H1 (cell line): ENCODE results near the gene FAM222B. TPM values are rescaled to one million over a fixed set of nuclear protein-coding genes. Genes with fewer than 3 reads are reported as not detected.
A peak's percentile ranks its signal among the peaks of the same experiment; 100 is the strongest.

Experiments used
- CTCF ChIA-PET: fragments of 300-600 bp; sonication (Branson Sonifier 250); formaldehyde crosslinking; loops from one replicate; lab custom pipeline; 2021; ENCODE audit not compliant: partially characterized antibody; lab: Charles Lee
- POLR2A ChIA-PET: fragments of 300-600 bp; sonication (Branson Sonifier 250); formaldehyde crosslinking; loops from one replicate; lab custom pipeline; 2021; ENCODE audit warnings: inconsistent platforms; ENCODE audit not compliant: partially characterized antibody; lab: Charles Lee
- DNase-seq, 2 experiments: peaks; one replicate each; pipeline versions ENCODE4 v3.0.0 to v3.0.0-alpha.2; 2010 to 2022; ENCODE audit warnings: low spot score in 2 of 2, low read depth in 1 of 2, mixed read lengths in 1 of 2
- FAIRE-seq: peaks from 2 replicates; lab custom pipeline; 2011; peaks lifted over from hg19 to GRCh38; lab: Jason Lieb, UNC
- H2AFZ ChIP-seq: 2 replicates; pipeline ENCODE4 v1.8.1; 2012; ENCODE audit warnings: low read length, inconsistent platforms
- H2AK5ac ChIP-seq: 2 replicates; pipeline ENCODE4 v1.6.1; 2013; ENCODE audit warnings: low read depth, low read length
- H2BK120ac ChIP-seq: replicated peaks from 2 replicates; pipeline ENCODE3; 2013; ENCODE audit warnings: low read depth, low read length, inconsistent platforms
- H2BK12ac ChIP-seq: 2 replicates; pipeline ENCODE4 v1.6.1; 2013; ENCODE audit warnings: low read depth, low read length
- H2BK15ac ChIP-seq: 2 replicates; pipeline ENCODE4 v1.6.1; 2013; ENCODE audit warnings: low read length
- H2BK20ac ChIP-seq: 2 replicates; pipeline ENCODE4 v1.6.1; 2013; ENCODE audit warnings: low read length
- H2BK5ac ChIP-seq: 2 replicates; pipeline ENCODE4 v1.6.1; 2013; ENCODE audit warnings: low read depth, low read length
- H3K14ac ChIP-seq: 2 replicates; pipeline ENCODE4 v1.6.1; 2013; ENCODE audit warnings: inconsistent platforms; ENCODE audit not compliant: insufficient read length
- H3K18ac ChIP-seq: 2 replicates; pipeline ENCODE4 v1.6.1; 2013; ENCODE audit warnings: low read length; ENCODE audit errors: extremely low read depth
- H3K23ac ChIP-seq: 2 replicates; pipeline ENCODE4 v1.6.1; 2013; ENCODE audit warnings: inconsistent platforms; ENCODE audit not compliant: insufficient read length
- H3K23me2 ChIP-seq: 2 replicates; pipeline ENCODE4 v1.6.1; 2013; ENCODE audit warnings: low read depth, low read length
- H3K27ac ChIP-seq: 2 replicates; pipeline ENCODE4 v1.6.1; 2011; ENCODE audit warnings: low read depth, low read length, inconsistent platforms
- H3K27me3 ChIP-seq, 4 experiments: replicated peaks in 1 of 4; 1 replicate in 1 of 4; 2 replicates in 3 of 4; pipeline versions ENCODE4 v1.6.1 to v1.8.1; 2011 to 2013; ENCODE audit warnings: low read length in 3 of 4, mild to moderate bottlenecking in 3 of 4, inconsistent platforms in 2 of 4, mixed read lengths in 2 of 4, moderate library complexity in 1 of 4; ENCODE audit not compliant: control insufficient read depth in 3 of 4, insufficient read depth in 3 of 4; ENCODE audit errors: extremely low read depth in 1 of 4
- H3K36me3 ChIP-seq, 4 experiments: 2 replicates each; pipeline versions ENCODE4 v1.6.1 to v1.8.1; 2011 to 2013; ENCODE audit warnings: mild to moderate bottlenecking in 4 of 4, low read length in 3 of 4, moderate library complexity in 2 of 4, control low read depth in 1 of 4, inconsistent platforms in 1 of 4; ENCODE audit not compliant: insufficient read depth in 4 of 4, control insufficient read depth in 2 of 4
- H3K4ac ChIP-seq: replicated peaks from 2 replicates; pipeline ENCODE3; 2013; ENCODE audit warnings: low read length, low read depth, mixed read lengths, inconsistent platforms; ENCODE audit not compliant: insufficient read length
- H3K4me1 ChIP-seq, 4 experiments: replicated peaks in 1 of 4; 1 replicate in 1 of 4; 2 replicates in 3 of 4; pipeline versions ENCODE4 v1.6.1 to v1.8.1; 2011 to 2013; ENCODE audit warnings: low read length in 3 of 4, inconsistent platforms in 2 of 4, mixed read lengths in 1 of 4; ENCODE audit not compliant: insufficient read depth in 4 of 4, control insufficient read depth in 3 of 4
- H3K4me2 ChIP-seq, 2 experiments: 2 replicates each; pipeline versions ENCODE4 v1.6.1 to v1.8.1; 2011 to 2013; ENCODE audit warnings: low read depth in 2 of 2, low read length in 2 of 2, control low read depth in 1 of 2, inconsistent platforms in 1 of 2, mild to moderate bottlenecking in 1 of 2; ENCODE audit not compliant: insufficient read depth in 1 of 2
- H3K4me3 ChIP-seq, 4 experiments: fragments of 200-600, 300-600 bp in 1 of 4; sonication (generic), shearing (Covaris generic), sonication (Bioruptor Twin) in 1 of 4; 2 replicates each; pipeline versions ENCODE4 v1.5.1 to v1.8.1; 2011 to 2016; ENCODE audit warnings: low read length in 4 of 4, low read depth in 3 of 4, control low read depth in 2 of 4, inconsistent platforms in 2 of 4, mild to moderate bottlenecking in 2 of 4, mixed read lengths in 1 of 4, moderate library complexity in 1 of 4; ENCODE audit not compliant: insufficient read depth in 2 of 4; ENCODE audit errors: extremely low read depth in 1 of 4
- H3K56ac ChIP-seq: replicated peaks from 2 replicates; pipeline ENCODE3; 2013; ENCODE audit warnings: low read depth, mild to moderate bottlenecking, mixed read lengths, low read length, inconsistent platforms; ENCODE audit not compliant: insufficient read length
- H3K79me1 ChIP-seq: 2 replicates; pipeline ENCODE4 v1.6.1; 2013; ENCODE audit warnings: low read depth, low read length, control low read depth
- H3K79me2 ChIP-seq, 2 experiments: 2 replicates each; pipeline versions ENCODE4 v1.6.1 to v1.8.1; 2012 to 2013; ENCODE audit warnings: low read length in 2 of 2, mild to moderate bottlenecking in 2 of 2, inconsistent platforms in 1 of 2; ENCODE audit not compliant: insufficient read depth in 2 of 2, control insufficient read depth in 1 of 2
- H3K9ac ChIP-seq, 4 experiments: replicated peaks in 1 of 4; 1 replicate in 1 of 4; 2 replicates in 3 of 4; pipeline versions ENCODE4 v1.6.1 to v1.8.1; 2011 to 2013; ENCODE audit warnings: low read depth in 3 of 4, low read length in 3 of 4, control low read depth in 2 of 4, mild to moderate bottlenecking in 2 of 4, moderate library complexity in 2 of 4, inconsistent platforms in 1 of 4; ENCODE audit errors: extremely low read depth in 1 of 4
- H3K9me3 ChIP-seq, 2 experiments: 2 replicates each; pipeline versions ENCODE4 v1.6.1 to v1.8.1; 2012 to 2013; ENCODE audit warnings: mild to moderate bottlenecking in 2 of 2, moderate library complexity in 2 of 2, control low read depth in 1 of 2, inconsistent platforms in 1 of 2, low read depth in 1 of 2, low read length in 1 of 2, mixed read lengths in 1 of 2; ENCODE audit not compliant: insufficient read depth in 2 of 2
- H4K20me1 ChIP-seq, 2 experiments: replicated peaks in 1 of 2; 2 replicates each; pipeline versions ENCODE3 to v1.8.1; 2011 to 2013; ENCODE audit warnings: inconsistent platforms in 2 of 2, low read length in 2 of 2, mild to moderate bottlenecking in 1 of 2; ENCODE audit not compliant: insufficient read depth in 2 of 2, control insufficient read depth in 1 of 2
- H4K5ac ChIP-seq: 2 replicates; pipeline ENCODE4 v1.6.1; 2013; ENCODE audit warnings: low read length, low read depth, mixed read lengths, inconsistent platforms; ENCODE audit not compliant: insufficient read length
- H4K8ac ChIP-seq: 2 replicates; pipeline ENCODE4 v1.8.0; 2013; ENCODE audit warnings: mild to moderate bottlenecking, moderate library complexity, low read length, inconsistent platforms; ENCODE audit not compliant: insufficient read depth; ENCODE audit errors: extremely low read depth
- H4K91ac ChIP-seq: replicated peaks from 2 replicates; pipeline ENCODE3; 2013; ENCODE audit warnings: low read length, mixed read lengths, inconsistent platforms; ENCODE audit not compliant: insufficient read length
- GTF2F1 ChIP-seq: IDR thresholded peaks from 2 replicates; pipeline ENCODE4 v1.6.1; 2012; ENCODE audit warnings: low read depth, low read length, improper control_type of control experiment, borderline replicate concordance
- TBP ChIP-seq: IDR thresholded peaks from 2 replicates; pipeline ENCODE4 v1.6.1; 2011; ENCODE audit warnings: low read depth, low read length, improper control_type of control experiment
- WGBS, 2 experiments: shearing (Covaris generic) in 1 of 2; methylation state at CpG; one replicate each; pipeline versions ENCODE4 v1.1.6 to v1.1.7; 2013 to 2015; ENCODE audit warnings: low lambda C conversion rate in 2 of 2, mixed read lengths in 2 of 2, inconsistent platforms in 1 of 2, low coverage in 1 of 2, missing lambda C conversion rate in 1 of 2; ENCODE audit not compliant: insufficient replicate concordance in 2 of 2, insufficient coverage in 1 of 2, insufficient read length in 1 of 2; ENCODE audit errors: extremely low coverage in 1 of 2, missing lambda C conversion rate in 1 of 2; 5-methylcytosine and 5-hydroxymethylcytosine counted together
- polyA plus RNA-seq, 7 experiments: library from polyadenylated mRNA; depleted of rRNA in 3 of 7; stranded (reverse) in 5 of 7; unstranded in 2 of 7; fragments of >200 nt in 5 of 7; fragments of 200-250 nt in 2 of 7; gene quantifications; 1 replicate in 5 of 7; 2 replicates in 1 of 7; 4 replicates in 1 of 7; pipeline versions ENCODE4 v1.2.1 to v1.2.3, GENCODE V29; 2011 to 2013; ENCODE audit warnings: missing spikeins in 2 of 7, mixed read lengths in 2 of 7
- total RNA-seq: library from RNA; stranded (reverse); fragmentation: NEBNext Ultra II Directional; extraction: Animal tissue kit (Norgen Biotek cat#: 25700); gene quantifications from 2 replicates; pipeline ENCODE4 v1.2.1, GENCODE V29; 2021

FAM222B gene
- total and polyA plus RNA-seq, 2 of the 8 experiments (the other 6 are each of a cell fraction or from before 2014, with no cell fraction given) = 42.1 to 81.7 TPM

DNA sequence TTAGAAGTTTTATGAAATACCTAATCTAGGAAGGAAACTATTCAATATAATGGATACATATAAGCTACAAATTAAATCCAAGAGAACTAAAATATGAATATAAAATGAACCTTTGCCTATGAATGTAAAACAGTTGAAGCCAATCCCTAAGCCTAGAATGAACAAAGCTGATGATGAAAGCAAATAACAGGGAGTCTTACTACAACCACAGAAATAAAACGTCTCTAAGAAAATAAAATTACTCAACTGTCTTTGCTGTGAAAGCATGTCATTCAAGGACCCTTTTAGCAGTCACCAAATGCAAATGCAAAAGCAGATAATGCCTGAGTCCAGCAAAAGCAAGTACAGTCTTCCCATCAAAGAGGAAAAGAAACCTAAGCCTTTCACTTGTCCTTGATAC is 23.0 kb downstream of the FAM222B start:
- CTCF ChIA-PET = interaction anchor here (0.6 to 1.1 kb wide), 3 partner anchors 43 to 60 kb away, joined by 3 read pairs; no protein-coding TSS in a partner anchor
- H3K14ac ChIP-seq = no peak overlapping the region
- no peak overlapping the region for H3K4ac ChIP-seq
- H3K9ac ChIP-seq = no peak overlapping the region
- H2BK5ac ChIP-seq = no peak overlapping the region
- peaks cover 4 to 70% of the 10 kb centered on the region in 2 experiments; a peak in 2 of 4 replicates for H3K79me2 ChIP-seq
- no peaks in the 10 kb centered on the region for H3K36me3 ChIP-seq
- TF ChIP-seq GTF2F1 = no peak
- TF ChIP-seq TBP = no peak
- H2BK120ac ChIP-seq = no peak overlapping the region
- H4K8ac ChIP-seq = no peak overlapping the region
- FAIRE-seq = peak; percentile 52
- no peak overlapping the region for H3K4me3 ChIP-seq
- no peak overlapping the region for H2AFZ ChIP-seq
- H3K9me3 ChIP-seq = no peaks in the 10 kb centered on the region
- no peak overlapping the region for H3K18ac ChIP-seq
- no peak overlapping the region for H2BK12ac ChIP-seq
- H4K5ac ChIP-seq = no peak overlapping the region
- H2AK5ac ChIP-seq = no peak overlapping the region
- no peaks in the 10 kb centered on the region for H3K23me2 ChIP-seq
- POLR2A ChIA-PET = interaction anchor here (0.6 kb wide), 2 partner anchors 26 to 130 kb away, joined by 3 read pairs; no protein-coding TSS in a partner anchor
- no peaks in the 10 kb centered on the region; a peak in 1 of 7 replicates for H3K4me1 ChIP-seq
- 74% methylated on average over 1 of the region's 1 CpG; no CpG with 5 or more reads in 1 of the 2 experiments for WGBS, 2 experiments
- H2BK15ac ChIP-seq = no peak overlapping the region
- H4K20me1 ChIP-seq = no peaks in the 10 kb centered on the region
- H3K27me3 ChIP-seq = no peaks in the 10 kb centered on the region
- H3K56ac ChIP-seq = no peak overlapping the region
- H2BK20ac ChIP-seq = no peak overlapping the region
- no peak overlapping the region for H3K27ac ChIP-seq
- DNase-seq = no peak
- H4K91ac ChIP-seq = no peak overlapping the region
- no peak overlapping the region for H3K4me2 ChIP-seq
- no peaks in the 10 kb centered on the region; the same call in 1 of the 2 replicates for H3K79me1 ChIP-seq
- no peak overlapping the region for H3K23ac ChIP-seq
